ENCODE data around the gene POM121C.
"Not testable (repeated sequence)": the region's sequence is repeated elsewhere in the genome, so short reads cannot be mapped to it uniquely, and the experiment has no call there.

Gene POM121C

DNA sequence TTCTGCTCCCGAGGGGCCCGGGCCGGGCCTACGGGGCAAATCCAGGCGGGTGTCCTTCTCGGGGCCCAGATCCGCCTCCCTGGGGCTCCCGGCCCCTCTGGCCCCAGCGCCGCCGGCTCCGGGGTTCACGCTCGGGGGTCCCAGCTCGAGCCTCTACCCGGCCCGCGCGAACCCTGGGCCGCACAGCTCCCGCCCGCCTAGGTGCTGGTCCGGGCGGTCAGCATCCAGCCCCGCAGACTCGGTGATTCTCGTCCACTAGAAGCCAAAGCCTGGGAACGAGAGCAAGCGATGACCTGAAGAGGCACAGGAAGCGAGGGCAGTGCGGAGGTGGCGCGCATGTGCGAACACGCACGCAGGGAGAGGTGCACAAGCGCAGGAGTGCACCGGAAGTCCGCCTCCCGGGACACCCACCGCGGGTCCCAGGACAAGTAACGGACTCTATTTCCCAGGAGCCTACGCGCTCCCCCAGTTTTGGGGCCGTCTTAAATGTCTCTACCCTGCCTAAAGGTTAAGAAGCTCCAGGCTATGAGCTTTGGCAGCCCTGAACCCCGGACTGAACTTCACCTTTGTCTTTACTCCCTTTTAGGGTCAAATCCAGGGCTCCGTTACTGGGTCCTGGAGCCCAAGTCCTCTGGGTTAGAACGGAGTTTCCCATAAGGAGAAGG is at the start of gene POM121C:
TSS of gene POM121C (minus strand) at position 321 of the 665 bp plus-strand sequence. CDS start 44,803 bp downstream, outside the sequence.
- H3K4me1 Mint-ChIP-seq: peaks cover 21% of the 10 kb centered on the region
- not testable (repeated sequence) for H3K36me3 Mint-ChIP-seq, H3K27me3 Mint-ChIP-seq, H3K9me3 Mint-ChIP-seq
- ATAC-seq: peak; percentile 100
- peak within 1 kb of the TSS; percentile 83 for H3K27ac Mint-ChIP-seq
- peak within 1 kb of the TSS; percentile 98 for H3K4me3 Mint-ChIP-seq

DNA sequence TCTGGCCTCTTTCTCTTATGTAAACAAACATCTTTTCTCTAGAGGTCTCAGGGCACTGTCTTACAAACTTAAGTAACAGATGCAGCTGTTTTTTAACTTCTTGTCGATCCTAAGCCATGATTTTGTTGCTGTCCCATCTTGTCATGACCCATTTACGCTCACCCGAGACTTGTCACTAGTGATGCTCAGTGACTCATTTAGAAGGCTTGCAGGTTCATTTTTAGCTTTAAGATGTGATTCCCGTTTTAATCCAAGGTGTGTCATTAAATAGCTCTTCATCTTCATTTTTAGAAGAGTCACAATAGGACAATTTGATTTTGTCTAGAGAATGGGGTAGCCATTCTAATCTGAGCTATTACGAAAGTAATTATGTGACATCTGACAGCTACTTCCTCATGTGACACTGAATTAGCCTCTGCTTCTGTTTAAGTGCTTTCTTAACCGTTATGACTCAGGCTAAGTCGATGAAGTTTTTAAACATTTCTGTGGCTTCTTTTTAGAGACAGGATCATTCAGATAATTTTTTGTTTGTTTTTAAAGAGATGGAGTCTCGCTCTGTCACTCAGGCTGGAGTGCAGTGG is 48.7 kb upstream of the POM121C start:
- peak overlapping the region; percentile 40 for H3K4me3 Mint-ChIP-seq
- H3K27ac Mint-ChIP-seq: peak overlapping the region; percentile 63
- ATAC-seq: peak; percentile 93
- no peaks in the 10 kb centered on the region for H3K9me3 Mint-ChIP-seq
- H3K27me3 Mint-ChIP-seq: no peaks in the 10 kb centered on the region
- H3K4me1 Mint-ChIP-seq: peaks cover 7% of the 10 kb centered on the region
- peaks cover 6% of the 10 kb centered on the region for H3K36me3 Mint-ChIP-seq

DNA sequence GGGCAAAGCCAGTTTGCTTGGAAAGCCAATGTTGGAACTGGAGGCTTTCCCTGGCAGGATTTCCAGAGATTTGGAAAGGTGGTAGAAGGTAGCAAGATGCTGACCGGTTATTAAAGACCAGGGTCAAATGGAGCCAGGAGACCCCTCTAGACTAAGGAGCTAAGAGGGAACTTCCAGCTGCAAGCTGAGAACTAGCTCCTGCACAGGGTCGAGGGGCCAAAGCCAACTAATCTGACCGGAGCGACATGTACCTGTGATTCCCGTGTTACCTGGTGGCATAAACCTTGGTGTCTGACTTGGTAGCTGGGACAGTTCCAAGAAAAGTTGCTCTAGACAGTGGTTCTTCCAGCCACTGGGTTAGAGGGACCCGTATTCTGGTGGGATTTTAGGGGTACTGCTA is 47.8 kb upstream of the POM121C start:
- H3K27ac Mint-ChIP-seq: no peak overlapping the region
- H3K4me1 Mint-ChIP-seq: peaks cover 7% of the 10 kb centered on the region
- no peaks in the 10 kb centered on the region for H3K9me3 Mint-ChIP-seq
- H3K4me3 Mint-ChIP-seq: no peak overlapping the region
- H3K27me3 Mint-ChIP-seq: no peaks in the 10 kb centered on the region
- ATAC-seq: no peak
- no peaks in the 10 kb centered on the region for H3K36me3 Mint-ChIP-seq

DNA sequence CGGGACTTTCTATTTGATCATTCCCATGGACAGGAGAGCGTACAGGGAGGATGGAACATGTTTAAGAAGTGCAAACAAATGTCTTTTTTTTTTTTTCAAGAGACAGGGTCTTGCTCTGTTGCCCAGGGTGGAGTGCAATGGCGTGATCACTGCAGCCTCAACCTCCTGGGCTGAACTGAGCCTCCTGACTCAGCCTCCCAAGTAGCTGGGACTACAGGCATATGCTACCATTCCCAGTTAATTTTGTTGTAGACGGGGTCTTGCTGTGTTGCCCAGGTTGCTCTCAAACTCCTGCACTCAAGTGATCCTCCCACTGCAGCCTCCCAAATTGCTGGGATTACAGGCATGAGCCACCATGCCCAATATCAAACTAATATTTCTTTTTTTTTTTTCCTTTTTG is 46.5 kb upstream of the POM121C start:
- Mint-ChIP-seq H3K36me3 (no peaks in the 10 kb centered on the region), H3K27ac (no peak overlapping the region), H3K4me3 (no peak overlapping the region), H3K27me3 (no peaks in the 10 kb centered on the region), H3K9me3 (no peaks in the 10 kb centered on the region), H3K4me1 (peaks cover 13% of the 10 kb centered on the region)
- no peak for ATAC-seq

DNA sequence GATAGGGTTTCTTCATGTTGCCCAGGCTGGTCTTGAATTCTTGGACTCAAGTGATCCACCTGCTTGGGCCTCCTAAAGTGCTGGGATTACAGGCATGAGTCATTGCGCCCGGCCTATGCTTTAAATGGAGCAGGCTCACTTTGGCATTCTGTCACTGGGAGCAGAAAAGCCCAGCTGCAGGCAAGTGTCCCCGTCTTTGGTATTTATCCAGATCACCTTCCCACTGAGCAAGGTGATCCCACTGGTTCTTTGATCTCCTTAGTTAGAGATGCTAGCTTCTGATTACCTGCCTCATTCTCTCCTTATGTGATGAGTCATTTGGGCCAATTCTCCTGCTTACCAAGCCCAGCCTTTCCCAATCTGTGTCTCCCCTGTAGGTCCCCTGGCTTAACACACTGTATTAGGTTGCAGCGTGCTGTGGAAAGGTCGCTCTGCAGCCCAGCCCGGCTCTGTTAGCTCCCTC is 45.3 kb upstream of the POM121C start:
- ATAC-seq: no peak
- no peak overlapping the region for H3K27ac Mint-ChIP-seq
- H3K4me1 Mint-ChIP-seq: peaks cover 25% of the 10 kb centered on the region
- H3K36me3 Mint-ChIP-seq: no peaks in the 10 kb centered on the region
- H3K9me3 Mint-ChIP-seq: no peaks in the 10 kb centered on the region
- H3K4me3 Mint-ChIP-seq: no peak overlapping the region
- H3K27me3 Mint-ChIP-seq: no peaks in the 10 kb centered on the region

DNA sequence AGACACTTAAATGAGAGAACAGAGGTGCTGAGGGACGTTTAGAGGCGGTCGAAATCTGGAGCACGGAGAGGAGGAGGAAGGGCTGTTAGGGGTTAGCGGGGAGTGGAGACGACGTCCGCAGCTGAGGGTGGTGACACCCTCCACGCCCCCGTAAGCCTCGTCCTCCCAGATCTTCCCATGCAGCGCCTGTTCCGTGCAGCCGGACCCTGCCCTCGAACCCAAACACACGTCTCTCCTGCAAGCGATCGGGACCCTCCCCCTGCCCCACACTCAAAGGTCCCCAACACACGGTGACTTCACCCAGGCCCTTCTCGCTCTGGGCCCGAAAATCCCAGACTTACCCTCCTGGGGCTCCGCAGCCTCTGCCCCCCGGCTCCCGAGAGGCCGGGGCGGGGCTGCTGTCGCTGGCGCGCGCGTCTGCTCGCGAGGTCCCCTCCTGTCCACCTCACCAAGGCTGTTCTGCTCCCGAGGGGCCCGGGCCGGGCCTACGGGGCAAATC is 41.2 kb upstream of the POM121C start:
- peak overlapping the region; percentile 87 for H3K4me3 Mint-ChIP-seq
- not testable (repeated sequence) for ATAC-seq

DNA sequence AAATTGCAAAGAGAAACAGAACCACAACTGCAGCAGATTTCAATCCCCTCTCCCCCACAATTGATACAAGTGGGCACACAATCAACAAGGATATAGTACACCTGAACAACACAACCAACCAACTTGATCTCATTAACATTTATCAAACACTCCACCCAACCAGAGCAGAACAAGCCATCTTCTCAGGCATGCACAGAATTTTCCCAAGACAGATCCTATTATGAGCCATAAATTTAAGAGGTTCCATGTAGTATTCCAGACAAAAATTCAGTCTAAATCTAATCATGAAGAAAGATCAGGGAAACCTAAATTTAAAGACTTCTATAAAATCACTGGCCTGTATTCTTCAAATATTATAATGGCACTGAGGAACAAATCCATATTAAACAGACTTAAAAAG is 35.6 kb upstream of the POM121C start:
- not testable (repeated sequence) for H3K9me3 Mint-ChIP-seq, ATAC-seq, H3K27ac Mint-ChIP-seq, H3K4me3 Mint-ChIP-seq, H3K27me3 Mint-ChIP-seq
- Mint-ChIP-seq H3K4me1 (peaks cover 49% of the 10 kb centered on the region), H3K36me3 (peaks cover 63% of the 10 kb centered on the region)

More for the DNA sequence above, 41.2 kb upstream of the POM121C start:
- not testable (repeated sequence) for H3K9me3 Mint-ChIP-seq, H3K27me3 Mint-ChIP-seq
- H3K36me3 Mint-ChIP-seq: peaks cover 30% of the 10 kb centered on the region
- H3K4me1 Mint-ChIP-seq: peaks cover 44% of the 10 kb centered on the region
- peak overlapping the region; percentile 88 for H3K27ac Mint-ChIP-seq

DNA sequence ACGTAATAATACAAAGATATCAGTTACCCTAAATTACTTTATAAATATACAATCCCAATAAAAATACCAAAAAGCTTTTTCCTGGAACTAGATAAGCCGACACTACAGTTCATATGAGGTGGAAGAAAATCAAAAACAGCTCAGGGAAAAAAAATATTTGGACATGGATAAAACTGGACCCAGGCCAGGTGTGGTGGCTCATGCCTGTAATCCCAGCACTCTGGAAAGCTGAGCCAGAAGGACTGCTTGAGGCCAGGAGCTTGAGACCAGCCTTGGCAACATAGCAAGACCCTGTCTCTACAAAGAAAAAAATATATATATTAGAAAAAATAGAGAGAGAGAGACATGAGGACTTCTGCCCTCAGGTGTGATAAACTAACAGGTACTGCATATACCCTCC is 32.7 kb upstream of the POM121C start:
- Mint-ChIP-seq H3K4me1 (peaks cover 30% of the 10 kb centered on the region), H3K36me3 (peaks cover 45% of the 10 kb centered on the region)
- not testable (repeated sequence) for H3K9me3 Mint-ChIP-seq, H3K27me3 Mint-ChIP-seq, H3K27ac Mint-ChIP-seq, ATAC-seq, H3K4me3 Mint-ChIP-seq

DNA sequence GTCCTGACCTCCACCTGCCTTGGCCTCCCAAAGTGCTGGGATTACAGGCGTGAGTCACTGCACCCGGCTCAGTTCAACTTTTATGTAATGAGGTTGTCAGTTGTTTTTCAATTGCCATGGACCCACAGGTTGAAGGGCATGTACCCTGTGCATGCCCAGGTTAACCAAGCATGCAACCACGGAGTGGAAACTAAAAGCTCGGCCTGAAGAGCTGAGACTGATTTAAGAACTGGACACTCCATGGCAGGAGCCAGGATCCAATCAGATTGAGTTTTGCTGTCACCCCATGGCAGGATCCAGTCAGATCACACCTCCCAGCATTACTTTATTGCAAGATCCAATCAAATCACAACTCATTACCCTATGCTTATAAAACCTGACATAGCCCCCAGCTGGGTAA is 22.9 kb upstream of the POM121C start:
- H3K36me3 Mint-ChIP-seq, H3K27me3 Mint-ChIP-seq, H3K27ac Mint-ChIP-seq, H3K4me3 Mint-ChIP-seq, H3K9me3 Mint-ChIP-seq, H3K4me1 Mint-ChIP-seq: not testable (repeated sequence)
- peak; percentile 74 for ATAC-seq

DNA sequence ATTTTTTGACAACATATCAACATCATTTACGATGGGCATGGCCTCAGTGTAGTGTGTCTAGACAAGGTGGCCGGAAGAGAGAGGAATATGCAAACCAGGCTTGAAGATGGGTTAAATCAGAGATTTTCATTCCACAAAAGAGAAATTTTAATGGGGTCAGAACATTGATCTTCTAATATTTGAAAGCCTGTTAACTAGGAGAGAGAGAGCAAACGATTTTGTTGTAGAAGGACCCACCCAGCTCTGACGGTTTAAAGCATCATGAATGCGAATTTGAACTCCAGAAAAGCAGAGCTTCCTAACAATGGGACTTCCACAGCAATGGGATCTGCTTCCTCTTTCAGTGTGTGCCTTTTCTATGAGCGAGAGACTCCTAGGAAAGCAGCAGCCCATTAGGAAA is 5.9 kb upstream of the POM121C start, which contains the start of gene SPDYE5:
TSS of gene SPDYE5 (plus strand) at position 301 of the 400 bp plus-strand sequence. CDS start 1,728 bp downstream, outside the sequence.
- not testable (repeated sequence) for H3K27me3 Mint-ChIP-seq, H3K4me3 Mint-ChIP-seq, H3K27ac Mint-ChIP-seq, H3K4me1 Mint-ChIP-seq, H3K9me3 Mint-ChIP-seq, ATAC-seq
- H3K36me3 Mint-ChIP-seq: peaks cover 10% of the 10 kb centered on the region

DNA sequence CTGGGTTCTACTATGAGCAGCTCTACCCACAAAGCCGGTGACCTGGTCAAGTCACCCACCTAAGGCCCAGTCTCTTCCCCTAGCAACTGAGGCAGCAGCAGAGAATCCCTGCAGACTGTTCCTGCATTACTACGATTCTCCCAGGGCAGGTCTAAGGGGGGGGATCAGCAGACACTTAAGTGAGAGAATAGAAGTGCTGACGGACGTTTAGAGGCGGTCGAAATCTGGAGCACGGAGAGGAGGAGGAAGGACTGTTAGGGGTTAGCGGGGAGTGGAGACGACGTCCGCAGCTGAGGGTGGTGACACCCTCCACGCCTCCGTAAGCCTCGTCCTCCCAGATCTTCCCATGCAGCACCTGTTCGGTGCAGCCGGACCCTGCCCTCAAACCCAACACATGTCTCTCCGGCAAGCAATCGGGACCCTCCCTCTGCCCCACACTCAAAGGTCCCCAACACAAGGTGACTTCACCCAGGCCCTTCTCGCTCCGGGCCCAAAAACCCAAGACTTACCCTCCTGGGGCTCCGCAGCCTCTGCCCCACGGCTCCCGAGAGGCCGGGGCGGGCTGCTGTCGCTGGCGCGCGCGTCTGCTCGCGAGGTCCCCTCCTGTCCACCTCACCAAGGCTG is 632 bp downstream of the POM121C start:
- H3K27me3 Mint-ChIP-seq, H3K36me3 Mint-ChIP-seq, ATAC-seq, H3K9me3 Mint-ChIP-seq: not testable (repeated sequence)
- peak overlapping the region; percentile 83 for H3K27ac Mint-ChIP-seq
- H3K4me1 Mint-ChIP-seq: peaks cover 21% of the 10 kb centered on the region
- peak overlapping the region; percentile 98 for H3K4me3 Mint-ChIP-seq

DNA sequence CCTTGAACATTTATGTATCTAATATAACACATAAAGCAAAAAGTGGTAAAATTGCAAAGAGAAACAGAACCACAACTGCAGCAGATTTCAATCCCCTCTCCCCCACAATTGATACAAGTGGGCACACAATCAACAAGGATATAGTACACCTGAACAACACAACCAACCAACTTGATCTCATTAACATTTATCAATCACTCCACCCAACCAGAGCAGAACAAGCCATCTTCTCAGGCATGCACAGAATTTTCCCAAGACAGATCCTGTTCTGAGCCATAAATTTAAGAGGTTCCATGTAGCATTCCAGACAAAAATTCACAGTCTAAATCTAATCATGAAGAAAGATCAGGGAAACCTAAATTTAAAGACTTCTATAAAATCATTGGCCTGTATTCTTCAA is 5.8 kb downstream of the POM121C start:
- peaks cover 17% of the 10 kb centered on the region for H3K36me3 Mint-ChIP-seq
- H3K4me1 Mint-ChIP-seq: peaks cover 16% of the 10 kb centered on the region
- not testable (repeated sequence) for ATAC-seq, H3K27ac Mint-ChIP-seq, H3K4me3 Mint-ChIP-seq, H3K9me3 Mint-ChIP-seq, H3K27me3 Mint-ChIP-seq

DNA sequence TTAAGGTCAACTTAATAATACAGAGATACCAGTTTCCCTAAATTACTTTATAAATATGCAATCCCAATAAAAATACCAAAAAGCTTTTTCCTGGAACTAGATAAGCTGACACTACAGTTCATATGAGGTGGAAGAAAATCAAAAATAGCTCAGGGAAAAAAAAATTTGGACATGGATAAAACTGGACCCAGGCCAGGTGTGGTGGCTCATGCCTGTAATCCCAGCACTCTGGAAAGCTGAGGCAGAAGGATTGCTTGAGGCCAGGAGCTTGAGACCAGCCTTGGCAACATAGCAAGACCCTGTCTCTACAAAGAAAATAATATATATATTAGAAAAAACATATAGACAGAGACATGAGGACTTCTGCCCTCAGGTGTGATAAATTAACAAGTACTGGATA is 8.6 kb downstream of the POM121C start:
- ATAC-seq, H3K4me3 Mint-ChIP-seq, H3K27me3 Mint-ChIP-seq, H3K4me1 Mint-ChIP-seq, H3K27ac Mint-ChIP-seq, H3K9me3 Mint-ChIP-seq: not testable (repeated sequence)
- H3K36me3 Mint-ChIP-seq: peaks cover 31% of the 10 kb centered on the region

DNA sequence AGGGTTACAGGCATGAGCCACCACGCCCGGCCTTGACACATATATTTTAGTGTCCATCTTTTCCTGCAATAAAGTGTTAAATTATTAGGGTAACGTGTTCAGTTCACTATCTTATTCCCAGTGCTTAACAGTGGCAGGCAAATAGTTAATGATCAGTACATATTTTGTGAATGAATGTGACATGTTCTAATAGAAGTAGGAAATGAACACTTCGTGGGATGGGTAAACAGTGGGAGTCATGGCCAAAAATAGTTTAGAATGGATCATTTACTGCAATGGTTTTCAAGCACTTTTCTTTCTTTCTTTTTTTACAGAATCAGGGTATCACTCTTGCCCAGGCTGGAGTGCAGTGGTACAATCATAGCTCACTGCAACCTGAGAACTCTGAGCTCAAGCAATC is 15.9 kb downstream of the POM121C start:
- H3K4me1 Mint-ChIP-seq, ATAC-seq, H3K9me3 Mint-ChIP-seq, H3K27me3 Mint-ChIP-seq, H3K4me3 Mint-ChIP-seq, H3K27ac Mint-ChIP-seq: not testable (repeated sequence)
- peaks cover 50% of the 10 kb centered on the region for H3K36me3 Mint-ChIP-seq

DNA sequence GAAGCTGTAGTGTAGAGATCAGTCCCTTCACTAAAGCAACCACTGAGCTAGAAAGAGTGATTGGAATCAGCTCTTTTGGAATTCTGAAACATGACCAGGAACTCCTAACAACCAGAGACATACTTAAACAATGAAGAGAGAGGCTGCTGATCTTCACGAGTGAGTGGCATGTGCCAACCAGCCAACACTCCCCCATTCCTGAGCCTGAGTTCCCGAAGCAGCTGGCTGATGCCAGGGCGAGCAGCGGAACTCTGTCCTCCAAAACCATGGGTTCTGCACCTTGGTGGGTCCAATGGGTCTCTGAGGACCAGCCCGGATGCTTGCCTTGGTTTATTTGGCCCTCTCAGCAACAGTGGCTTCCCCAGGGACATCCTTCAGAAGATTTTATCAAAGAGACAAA is 25.6 kb downstream of the POM121C start:
- H3K4me1 Mint-ChIP-seq, H3K36me3 Mint-ChIP-seq, ATAC-seq, H3K4me3 Mint-ChIP-seq, H3K27me3 Mint-ChIP-seq, H3K9me3 Mint-ChIP-seq, H3K27ac Mint-ChIP-seq: not testable (repeated sequence)

DNA sequence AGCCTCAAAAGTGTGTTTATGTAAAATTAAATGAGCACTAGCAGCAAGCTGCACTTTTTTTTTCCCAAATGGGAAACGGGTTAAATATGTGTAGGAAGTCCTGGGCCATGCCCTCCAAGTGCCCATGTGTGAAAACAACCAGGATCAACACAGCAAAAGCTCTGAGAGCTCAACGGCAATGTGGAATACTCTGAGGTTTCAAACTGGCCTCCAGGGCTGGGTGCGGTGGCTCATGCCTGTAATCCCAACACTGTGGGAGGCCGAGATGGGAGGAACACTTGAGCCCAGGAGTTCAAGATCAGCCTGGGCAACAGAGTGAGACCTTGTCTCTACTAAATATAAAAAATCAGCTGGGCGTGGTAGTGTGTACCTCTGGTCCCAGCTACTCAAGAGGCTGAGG is 28.1 kb downstream of the POM121C start:
- not testable (repeated sequence) for ATAC-seq, H3K27ac Mint-ChIP-seq, H3K36me3 Mint-ChIP-seq, H3K4me3 Mint-ChIP-seq, H3K9me3 Mint-ChIP-seq, H3K4me1 Mint-ChIP-seq, H3K27me3 Mint-ChIP-seq

All from stimulated activated memory B cell treated with anti-CD40 and anti-IgM and Interleukin-4, amounts not matched to agents 10 μg/mL and 1 μg/mL and 100 μg/mL, for 72 hours (primary cell).